ENCODE data around the gene ACTG2. TPM values are rescaled to one million over a fixed set of nuclear protein-coding genes. Genes with fewer than 3 reads are reported as not detected.
A peak's percentile ranks its signal among the peaks of the same experiment; 100 is the strongest.

ACTG2 gene
- polyA plus RNA-seq, 3 donors = not detected

DNA sequence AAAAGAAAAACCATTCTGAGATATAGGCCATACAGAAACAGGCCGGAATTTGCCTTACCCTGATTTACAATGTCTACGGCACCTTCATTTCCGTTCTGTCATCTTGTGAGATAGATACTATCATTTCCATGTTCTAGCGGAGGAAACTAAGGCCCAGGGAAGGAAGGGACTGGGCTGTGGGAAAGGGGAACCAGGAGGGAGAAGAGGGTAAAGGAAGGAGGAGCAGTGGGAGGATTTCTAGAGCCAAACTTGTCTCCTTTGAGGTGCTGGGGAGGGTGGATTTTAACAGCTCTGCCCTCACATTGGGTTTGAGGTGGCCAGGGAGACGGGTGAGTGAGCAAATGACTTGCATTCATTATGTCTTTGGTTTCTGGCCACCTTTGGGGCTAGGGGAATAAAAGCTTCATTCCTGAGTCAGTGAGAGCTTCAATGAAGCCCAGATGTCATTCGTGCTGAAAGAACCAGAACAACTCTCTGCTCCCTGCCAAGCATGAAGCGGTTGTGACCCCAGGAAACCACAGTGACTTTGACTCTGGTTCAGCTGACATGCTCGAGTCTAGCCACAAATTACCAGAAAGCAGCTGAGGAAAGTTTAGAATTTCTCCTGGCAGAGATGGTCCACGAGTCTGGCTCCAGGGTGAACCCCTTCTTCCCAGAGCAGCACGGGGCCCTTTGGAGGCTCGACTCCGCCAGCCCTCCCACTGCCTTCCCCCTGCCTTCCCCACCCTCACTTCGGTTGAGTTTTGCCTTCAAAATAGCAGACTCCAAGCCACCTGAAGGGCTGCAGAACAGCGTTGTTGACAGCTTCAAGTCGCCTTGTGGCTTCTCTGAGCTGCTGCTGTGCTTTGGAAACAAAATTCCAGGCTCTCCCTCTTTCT lies 3.8 kb downstream of the ACTG2 start:
- Histone ChIP-seq H3K4me2 (replicated peaks; ENCODE audit: extremely low read depth, low read length, poor library complexity, severe bottlenecking) (no peak overlapping the region), H3K36me3 (replicated peaks in 1 of 2; ENCODE audit: control insufficient read depth in 1 of 2, insufficient read depth in 2 of 2, low read length in 2 of 2) (no peaks in the 10 kb centered on the region), H3K4me1 (ENCODE audit: control insufficient read depth in 1 of 2, insufficient read depth in 2 of 2, low read length in 2 of 2) (peaks cover 6 to 10% of the 10 kb centered on the region in 2 donors), H4K20me1 (ENCODE audit: insufficient read depth, low read length) (no peaks in the 10 kb centered on the region), H3K79me2 (ENCODE audit: insufficient read depth, low read length) (no peaks in the 10 kb centered on the region), H2AFZ (ENCODE audit: insufficient read depth, low read depth, low read length, poor library complexity, severe bottlenecking) (peak overlapping the region; percentile 65), H3K27me3 (ENCODE audit: control insufficient read depth in 2 of 2, insufficient read depth in 2 of 2, low read length in 2 of 2) (no peaks in the 10 kb centered on the region), H3K9ac (ENCODE audit: insufficient read depth, low read length, poor library complexity, severe bottlenecking) (peak overlapping the region; percentile 8), H3K9me3 (replicated peaks in 1 of 2; ENCODE audit: control insufficient read depth in 1 of 2, insufficient read depth in 1 of 2, low read length in 2 of 2) (no peaks in the 10 kb centered on the region), H3K27ac (ENCODE audit: low read depth in 1 of 2, low read length in 2 of 2) (no peak overlapping the region), H3K4me3 (replicated peaks in 1 of 3; ENCODE audit: low read depth in 2 of 3, low read length in 3 of 3) (no peak overlapping the region)
- Mint-ChIP-seq H3K4me3 (no peak overlapping the region), H3K9me3 (no peaks in the 10 kb centered on the region), H3K27ac (peak overlapping the region in 3 of 7 donors; percentile 24 to 28 (median 26)), H3K4me1 (peaks cover 19% of the 10 kb centered on the region), H3K27me3 (ENCODE audit: low read depth in 3 of 3) (peaks cover 0 to 5% (median 2%) of the 10 kb centered on the region in 3 donors), H3K36me3 (no peaks in the 10 kb centered on the region)
- intact Hi-C loops (cut with micrococcal nuclease) = no loop called here
- WGBS (ENCODE audit: insufficient coverage) = 10% methylated on average over 9 of the region's 15 CpGs
- TF ChIP-seq, protein P1, sequence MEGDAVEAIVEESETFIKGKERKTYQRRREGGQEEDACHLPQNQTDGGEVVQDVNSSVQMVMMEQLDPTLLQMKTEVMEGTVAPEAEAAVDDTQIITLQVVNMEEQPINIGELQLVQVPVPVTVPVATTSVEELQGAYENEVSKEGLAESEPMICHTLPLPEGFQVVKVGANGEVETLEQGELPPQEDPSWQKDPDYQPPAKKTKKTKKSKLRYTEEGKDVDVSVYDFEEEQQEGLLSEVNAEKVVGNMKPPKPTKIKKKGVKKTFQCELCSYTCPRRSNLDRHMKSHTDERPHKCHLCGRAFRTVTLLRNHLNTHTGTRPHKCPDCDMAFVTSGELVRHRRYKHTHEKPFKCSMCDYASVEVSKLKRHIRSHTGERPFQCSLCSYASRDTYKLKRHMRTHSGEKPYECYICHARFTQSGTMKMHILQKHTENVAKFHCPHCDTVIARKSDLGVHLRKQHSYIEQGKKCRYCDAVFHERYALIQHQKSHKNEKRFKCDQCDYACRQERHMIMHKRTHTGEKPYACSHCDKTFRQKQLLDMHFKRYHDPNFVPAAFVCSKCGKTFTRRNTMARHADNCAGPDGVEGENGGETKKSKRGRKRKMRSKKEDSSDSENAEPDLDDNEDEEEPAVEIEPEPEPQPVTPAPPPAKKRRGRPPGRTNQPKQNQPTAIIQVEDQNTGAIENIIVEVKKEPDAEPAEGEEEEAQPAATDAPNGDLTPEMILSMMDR (IDR thresholded peaks at IDR 0.05) = no peak
- DNase-seq = no peak

DNA sequence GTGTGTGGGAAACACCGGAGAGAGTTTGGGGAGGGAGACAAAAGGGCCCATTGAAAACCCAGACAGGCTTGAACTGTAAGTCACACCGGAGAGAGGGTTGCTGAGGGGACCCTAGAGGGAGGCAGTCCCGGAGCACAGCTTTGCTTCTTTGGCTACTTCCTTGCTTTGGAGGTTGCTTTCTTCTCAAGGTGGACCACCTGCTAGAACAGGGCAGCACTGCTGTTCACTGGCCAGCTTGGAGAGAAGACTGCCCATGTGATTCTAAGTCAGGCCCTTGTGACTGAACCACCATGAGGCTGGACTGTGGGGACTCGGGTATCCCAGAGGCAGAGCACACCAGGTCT lies 4.4 kb downstream of the ACTG2 start:
- DNase-seq = no peak
- intact Hi-C loops (cut with micrococcal nuclease) = no loop called here
- H3K36me3 Mint-ChIP-seq = no peaks in the 10 kb centered on the region
- 68% methylated on average over 3 of the region's 4 CpGs for WGBS (ENCODE audit: insufficient coverage)
- H3K9me3 Mint-ChIP-seq = no peaks in the 10 kb centered on the region
- Histone ChIP-seq H3K36me3 (replicated peaks in 1 of 2; ENCODE audit: control insufficient read depth in 1 of 2, insufficient read depth in 2 of 2, low read length in 2 of 2) (no peaks in the 10 kb centered on the region), H3K4me1 (ENCODE audit: control insufficient read depth in 1 of 2, insufficient read depth in 2 of 2, low read length in 2 of 2) (peaks cover 6 to 10% of the 10 kb centered on the region in 2 donors), H3K4me3 (replicated peaks in 1 of 3; ENCODE audit: low read depth in 2 of 3, low read length in 3 of 3) (no peak overlapping the region), H3K79me2 (ENCODE audit: insufficient read depth, low read length) (no peaks in the 10 kb centered on the region), H2AFZ (ENCODE audit: insufficient read depth, low read depth, low read length, poor library complexity, severe bottlenecking) (peak overlapping the region; percentile 65), H3K27me3 (ENCODE audit: control insufficient read depth in 2 of 2, insufficient read depth in 2 of 2, low read length in 2 of 2) (no peaks in the 10 kb centered on the region), H3K4me2 (replicated peaks; ENCODE audit: extremely low read depth, low read length, poor library complexity, severe bottlenecking) (no peak overlapping the region), H3K9ac (ENCODE audit: insufficient read depth, low read length, poor library complexity, severe bottlenecking) (peak overlapping the region; percentile 8), H3K9me3 (replicated peaks in 1 of 2; ENCODE audit: control insufficient read depth in 1 of 2, insufficient read depth in 1 of 2, low read length in 2 of 2) (no peaks in the 10 kb centered on the region), H4K20me1 (ENCODE audit: insufficient read depth, low read length) (no peaks in the 10 kb centered on the region), H3K27ac (ENCODE audit: low read depth in 1 of 2, low read length in 2 of 2) (no peak overlapping the region)
- H3K27me3 Mint-ChIP-seq (ENCODE audit: low read depth in 3 of 3) = peaks cover 0 to 5% (median 3%) of the 10 kb centered on the region in 3 donors
- TF ChIP-seq, protein P1 (IDR thresholded peaks at IDR 0.05) = no peak
- H3K27ac Mint-ChIP-seq = peak overlapping the region in 2 of 7 donors; percentile 24 to 26
- H3K4me1 Mint-ChIP-seq = peaks cover 19% of the 10 kb centered on the region
- no peak overlapping the region for H3K4me3 Mint-ChIP-seq

Measured in CD14-positive monocyte (primary cell).